C4-2B (cell line): ENCODE data around the gene LRP1B.

Experiments
- CTCF ChIP-seq: fragments of 450-650 bp; conservative IDR thresholded peaks from 2 replicates; pipeline ENCODE4 v1.5.1; 2017; ENCODE audit warnings: mild to moderate bottlenecking
- ZFX ChIP-seq: fragments of 450-650 bp; IDR thresholded peaks from 2 replicates; pipeline ENCODE4 v1.6.1; 2017

GRCh38 chr2:141639809-141640208 lies 491.0 kb downstream of the LRP1B start:
- no peak for TF ChIP-seq CTCF
- no peak for TF ChIP-seq ZFX
